AG20443 (cell line): ENCODE results near the gene TGOLN2.
A peak's percentile ranks its signal among the peaks of the same experiment; 100 is the strongest.
"Not testable (repeated sequence)": the region's sequence is repeated elsewhere in the genome, so short reads cannot be mapped to it uniquely, and the experiment has no call there.

Experiments used
- DNase-seq: peaks from one replicate; pipeline ENCODE4 v3.0.0; 2012; ENCODE audit warnings: low spot score, mixed read lengths

TGOLN2 gene

DNA sequence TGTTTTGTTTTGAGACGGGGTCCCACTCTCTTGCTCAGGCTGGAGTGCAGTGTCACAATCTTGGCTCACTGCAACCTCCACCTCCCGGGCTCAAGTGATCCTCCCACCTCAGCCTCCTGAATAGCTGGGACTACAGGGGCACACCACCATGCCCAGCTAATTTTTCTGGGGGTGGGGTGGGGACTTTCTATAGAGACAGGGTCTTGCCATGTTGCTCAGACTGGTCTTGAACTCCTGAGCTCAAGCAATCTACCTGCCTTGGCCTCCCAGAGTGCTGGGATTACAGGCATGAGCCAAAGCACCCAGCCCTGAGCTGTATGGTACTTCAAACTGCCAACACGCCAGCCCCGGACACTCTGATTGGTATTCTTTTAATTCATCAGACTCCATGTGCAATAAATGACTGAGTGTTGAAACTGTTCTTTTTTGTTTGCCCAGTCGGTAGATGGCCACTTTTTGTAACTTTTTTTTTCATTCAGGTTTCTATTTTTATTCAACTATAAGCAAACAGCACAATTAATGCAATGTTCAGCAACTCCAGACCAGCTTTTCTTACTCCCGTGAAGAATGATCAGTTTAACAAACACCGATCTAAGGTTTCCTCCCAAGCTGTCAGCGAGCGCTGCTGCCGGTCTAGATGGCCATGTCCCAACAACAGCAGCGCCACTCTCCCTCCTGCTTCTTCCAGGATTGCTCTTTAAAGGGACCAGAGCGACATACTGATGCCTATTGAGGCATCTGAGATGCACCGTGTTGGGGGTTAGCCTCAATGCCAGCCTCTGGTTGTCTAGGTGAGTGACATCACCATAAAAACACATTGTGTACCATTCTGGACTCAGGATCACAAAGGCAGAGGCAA, 12.5 kb upstream of the TGOLN2 start:
- peak; percentile 32 for DNase-seq

DNA sequence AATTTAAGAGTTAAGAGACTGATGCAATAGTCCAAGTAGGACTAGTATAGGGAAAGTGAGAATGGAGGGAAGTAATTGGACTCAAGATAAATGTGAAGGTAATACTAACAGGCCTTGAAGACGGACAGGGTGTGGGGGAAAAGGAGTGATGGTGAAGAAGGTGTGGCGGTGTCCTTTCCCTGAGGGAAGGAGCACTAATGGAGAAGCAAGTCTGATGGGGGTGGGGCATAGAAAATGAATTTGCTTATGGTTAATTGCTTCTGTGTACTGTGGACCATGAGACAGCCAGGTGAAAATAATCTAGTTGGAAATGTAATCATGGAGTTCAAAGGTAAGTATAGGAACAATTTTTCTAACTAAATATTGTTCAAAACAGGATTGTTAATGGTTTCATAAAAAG, 7.1 kb upstream of the TGOLN2 start:
- DNase-seq, result no peak

DNA sequence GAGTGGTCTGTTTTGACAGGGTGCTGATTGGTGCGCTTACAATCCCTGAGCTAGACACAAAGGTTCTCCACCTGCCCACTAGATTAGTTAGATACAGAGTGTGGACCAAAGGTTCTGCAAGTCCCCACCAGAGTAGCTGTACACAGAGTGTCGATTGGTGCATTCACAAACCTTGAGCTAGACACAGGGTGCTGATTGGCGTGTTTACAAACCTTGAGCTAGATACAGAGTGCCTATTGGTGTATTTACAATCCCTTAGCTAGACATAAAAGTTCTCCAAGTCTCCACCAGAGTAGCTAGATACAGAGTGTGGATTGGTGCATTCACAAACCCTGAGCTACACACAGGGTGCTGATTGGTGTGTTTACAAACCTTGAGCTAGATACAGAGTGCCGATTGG, 6.1 kb upstream of the TGOLN2 start:
- DNase-seq, result not testable (repeated sequence)

DNA sequence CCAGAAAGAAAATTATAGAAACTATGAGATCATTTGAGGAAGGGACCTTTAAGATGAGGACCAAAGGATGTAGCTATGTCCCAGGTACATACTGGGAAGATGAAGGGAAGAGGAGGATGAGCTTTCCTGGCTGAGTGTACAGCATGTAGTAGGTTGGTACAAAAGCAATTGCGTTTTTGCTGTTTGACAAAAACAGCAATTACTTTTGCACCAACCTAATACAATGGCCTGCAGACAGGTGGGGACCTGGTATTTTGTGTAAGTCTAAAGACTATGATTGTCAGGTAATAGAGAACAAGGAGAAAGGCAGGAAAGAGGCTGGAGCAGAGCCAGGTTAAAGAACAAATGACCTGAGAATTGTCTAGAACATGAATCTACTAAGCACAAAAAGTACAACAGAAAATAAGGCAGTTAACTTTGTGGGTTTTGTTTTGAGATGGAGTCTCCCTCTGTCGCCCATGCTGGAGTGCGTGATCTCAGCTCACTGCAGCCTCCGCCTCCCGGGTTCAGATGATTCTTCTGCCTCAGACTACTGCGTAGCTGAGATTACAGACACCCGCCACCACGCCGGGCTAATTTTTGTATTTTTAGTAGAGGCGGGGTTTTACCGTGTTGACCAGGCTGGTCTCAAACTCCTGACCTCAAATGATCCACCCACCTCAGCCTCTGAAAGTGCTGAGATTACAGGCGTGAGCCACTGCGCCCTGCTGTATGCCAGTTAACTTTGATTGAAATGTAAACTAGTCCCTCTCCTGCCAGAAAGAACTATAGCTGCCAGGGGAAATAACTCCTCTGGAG, 3.2 kb upstream of the TGOLN2 start:
- DNase-seq, result no peak

DNA sequence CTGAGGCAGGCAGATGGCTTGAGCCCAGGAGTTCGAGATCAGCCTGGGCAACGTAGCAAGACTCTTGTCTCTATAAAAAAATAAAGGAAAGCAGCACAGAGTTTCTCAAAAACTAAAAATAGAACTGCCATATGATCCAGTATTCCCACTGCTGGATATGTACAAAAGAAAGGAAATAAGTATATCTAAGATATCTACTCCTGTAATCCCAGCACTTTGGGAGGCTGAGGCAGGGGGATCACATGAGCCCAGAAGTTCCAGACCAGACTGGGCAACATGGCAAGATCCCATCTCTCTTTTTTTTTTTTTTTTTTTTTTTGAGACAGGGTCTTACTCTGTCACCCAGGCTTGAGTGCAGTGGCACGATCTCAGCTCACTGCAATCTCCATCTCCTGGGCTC, 1.9 kb upstream of the TGOLN2 start:
- not testable (repeated sequence) for DNase-seq

DNA sequence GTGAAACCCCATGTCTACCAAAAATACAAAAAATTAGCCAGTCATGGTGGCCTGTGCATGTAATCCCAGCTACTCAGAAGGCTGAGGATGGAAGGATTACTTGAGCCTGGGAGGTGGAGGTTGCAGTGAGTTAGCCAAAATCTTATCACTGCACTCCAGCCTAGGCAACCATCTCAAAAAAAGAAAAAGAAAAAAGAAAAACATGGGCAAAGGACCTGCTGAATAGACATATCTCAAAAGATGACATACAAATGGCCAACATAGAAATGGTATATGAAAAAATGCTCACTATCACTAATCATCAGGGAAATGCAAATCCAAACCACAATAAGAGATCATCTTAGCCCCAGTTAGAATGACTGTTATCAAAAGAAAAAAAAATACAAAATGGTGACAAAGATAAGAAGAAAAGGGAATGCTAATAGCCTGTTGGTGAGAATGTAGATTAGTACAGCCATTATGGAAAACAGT, 1.4 kb upstream of the TGOLN2 start:
- DNase-seq, result no peak

DNA sequence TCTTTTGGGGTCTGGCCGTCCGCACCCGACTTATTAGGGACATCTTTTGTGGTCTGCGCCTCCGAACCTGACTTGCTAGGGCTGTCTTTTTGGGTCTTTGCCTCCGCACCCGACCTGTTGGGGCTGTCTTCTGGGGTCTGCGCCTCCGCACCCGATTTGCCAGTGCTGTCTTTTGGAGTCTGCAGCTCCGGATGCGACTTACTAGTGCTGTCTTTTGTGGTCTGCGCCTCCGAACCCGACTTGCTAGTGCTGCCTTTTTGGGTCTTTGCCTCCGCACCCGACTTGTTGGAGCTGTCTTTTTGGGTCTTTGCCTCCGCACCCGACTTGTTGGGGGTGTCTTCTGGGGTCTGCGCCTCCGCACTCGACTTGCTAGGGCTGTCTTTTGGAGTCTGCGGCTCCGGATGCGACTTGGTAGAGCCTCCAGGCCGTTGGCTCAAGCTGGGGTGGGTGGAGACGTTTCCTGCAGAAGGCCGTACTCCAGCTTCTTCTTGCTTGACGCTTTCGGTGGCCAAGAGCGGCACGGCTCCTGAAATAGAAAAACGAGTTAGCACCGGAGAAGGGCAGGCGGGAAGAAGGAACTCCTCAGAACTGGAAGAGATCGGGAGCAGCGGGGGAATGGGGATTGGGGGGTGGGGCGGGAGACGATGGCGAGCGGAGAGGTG, 498 bp downstream of the TGOLN2 start:
- DNase-seq, result peak; percentile 57

DNA sequence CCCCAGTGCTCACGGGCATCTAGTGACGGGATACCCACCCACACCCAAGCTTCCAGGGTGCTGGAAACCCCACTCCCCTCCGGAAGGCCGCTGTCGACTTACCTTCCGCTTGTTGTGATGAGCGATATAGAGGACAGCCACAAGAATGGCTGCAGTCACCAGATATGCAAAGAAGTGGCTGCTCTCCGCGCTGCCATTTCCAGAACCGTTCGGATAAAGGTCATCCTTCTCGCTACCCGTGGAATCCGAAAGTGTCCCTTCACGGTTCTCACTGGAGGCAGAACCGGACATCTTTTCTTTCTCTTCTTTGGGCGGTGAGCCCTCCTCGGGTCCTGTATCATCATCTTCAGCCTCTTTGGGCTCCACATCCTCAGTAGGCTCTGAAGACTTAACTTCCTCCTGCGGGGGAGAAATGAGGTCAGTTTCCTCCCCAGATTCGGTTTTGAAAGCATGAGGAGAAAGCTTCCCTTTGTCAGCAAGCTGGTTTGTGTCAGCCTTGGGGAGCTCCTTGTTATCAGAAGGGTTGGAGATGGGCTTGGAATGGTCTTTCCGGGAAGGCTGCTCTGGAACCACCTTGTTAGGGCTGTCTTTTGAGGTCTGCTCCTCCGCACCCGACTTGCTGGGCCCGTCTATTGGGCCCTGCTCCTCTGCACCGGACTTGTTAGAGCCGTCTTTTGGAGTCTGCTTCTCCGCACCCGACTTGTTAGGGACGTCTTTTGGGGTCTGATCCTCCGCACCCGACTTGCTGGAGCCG, 1.2 kb downstream of the TGOLN2 start:
- DNase-seq, result no peak

DNA sequence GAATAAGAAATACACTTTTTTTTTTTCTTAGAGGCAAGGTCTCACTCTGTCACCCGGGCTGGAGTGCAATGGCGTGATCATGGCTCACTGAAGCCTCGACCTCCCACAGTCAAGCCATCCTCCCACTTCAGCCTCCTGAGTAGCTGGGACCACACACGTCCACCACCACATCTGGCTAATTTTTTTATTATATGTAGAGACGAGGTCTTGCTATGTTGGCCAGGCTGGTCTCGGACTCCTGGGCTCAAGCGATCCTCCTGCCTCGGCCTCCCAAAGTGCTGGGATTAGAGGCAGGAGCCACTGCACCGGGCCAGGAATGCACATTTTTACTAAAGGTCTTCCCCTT, 2.4 kb downstream of the TGOLN2 start:
- no peak for DNase-seq

DNA sequence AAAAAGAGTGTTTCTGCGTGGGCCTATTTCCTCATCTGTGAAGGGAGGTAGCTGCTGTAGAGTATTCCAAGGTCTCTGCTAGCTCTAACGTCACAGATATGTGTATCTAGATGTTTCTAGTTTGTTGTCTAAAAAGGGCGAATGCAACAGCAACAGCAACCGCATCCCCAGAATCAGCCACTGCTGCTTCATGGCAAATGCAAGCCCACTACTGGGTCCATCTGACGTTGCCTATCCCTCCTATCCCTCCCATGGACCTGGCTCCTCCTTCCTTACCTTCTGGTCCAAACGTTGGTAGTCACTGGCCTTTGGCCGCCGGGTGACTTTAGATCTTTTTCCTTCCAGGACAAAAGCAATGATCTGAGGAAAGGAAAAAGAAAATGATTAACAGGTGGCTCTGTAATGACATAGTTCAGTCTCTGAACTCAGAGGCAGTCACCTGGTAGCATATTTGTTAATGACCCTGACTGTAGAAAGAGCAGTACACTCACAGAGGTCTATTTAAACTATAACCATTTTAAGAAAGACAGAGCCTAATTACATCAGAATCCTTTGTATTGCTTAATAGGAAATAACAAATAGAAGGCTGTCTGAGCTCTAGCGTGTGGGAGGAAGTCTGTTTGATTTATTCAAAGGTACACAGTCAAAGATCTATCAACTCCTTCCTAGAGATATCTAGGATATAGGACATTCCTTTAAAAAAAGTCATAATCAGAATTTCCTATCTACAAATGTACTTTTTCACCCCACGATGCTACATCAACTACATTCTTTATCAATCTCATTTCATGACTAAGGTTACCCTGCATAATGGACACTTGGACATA, 2.9 kb downstream of the TGOLN2 start:
- no peak for DNase-seq

DNA sequence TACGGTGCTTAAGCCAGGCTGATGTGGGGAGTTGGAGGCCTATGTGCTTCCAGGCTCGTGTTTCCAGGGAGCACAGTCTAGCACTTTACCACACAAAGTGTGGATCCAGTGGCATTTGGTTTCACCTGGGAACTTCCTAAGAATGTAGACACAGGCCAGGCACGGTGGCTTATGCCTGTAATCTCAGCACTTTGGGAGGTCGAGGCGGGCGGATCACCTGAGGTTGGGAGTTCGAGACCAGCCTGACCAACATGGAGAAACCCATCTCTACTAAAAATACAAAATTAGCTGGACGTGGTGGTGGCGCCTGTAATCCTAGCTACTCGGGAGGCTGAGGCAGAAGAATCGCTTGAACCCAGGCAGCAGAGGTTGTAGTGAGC, 3.8 kb downstream of the TGOLN2 start:
- DNase-seq, result not testable (repeated sequence)

DNA sequence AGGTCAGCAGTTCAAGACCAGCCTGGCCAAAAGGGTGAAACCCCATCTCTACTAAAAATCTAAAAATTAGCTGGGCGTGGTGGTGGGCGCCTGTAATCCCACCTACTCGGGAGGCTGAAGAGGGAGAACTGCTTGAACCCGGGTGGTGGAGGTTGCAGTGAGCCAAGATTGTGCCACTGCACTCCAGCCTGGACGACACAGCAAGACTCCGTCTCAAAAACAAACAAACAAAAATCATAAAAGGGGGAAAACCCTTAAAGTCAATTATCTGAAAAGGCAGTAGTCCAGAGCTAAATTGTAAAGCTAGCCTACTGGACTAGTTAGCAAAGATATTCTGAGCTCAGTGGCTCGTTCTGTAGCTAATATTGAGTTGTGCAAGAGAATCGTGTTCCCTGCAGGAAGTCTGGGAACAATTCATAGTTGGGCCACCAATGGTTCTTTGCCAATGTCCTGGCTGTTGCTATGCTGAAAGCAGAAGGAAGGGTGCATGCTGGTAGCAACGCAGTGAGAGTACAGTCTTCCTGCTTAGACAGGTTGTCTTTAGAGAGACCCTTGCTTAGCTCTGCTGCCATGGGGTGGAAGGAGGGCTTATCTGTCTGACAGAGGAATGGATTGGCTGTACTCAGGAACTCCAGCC, 4.3 kb downstream of the TGOLN2 start:
- DNase-seq, result no peak

DNA sequence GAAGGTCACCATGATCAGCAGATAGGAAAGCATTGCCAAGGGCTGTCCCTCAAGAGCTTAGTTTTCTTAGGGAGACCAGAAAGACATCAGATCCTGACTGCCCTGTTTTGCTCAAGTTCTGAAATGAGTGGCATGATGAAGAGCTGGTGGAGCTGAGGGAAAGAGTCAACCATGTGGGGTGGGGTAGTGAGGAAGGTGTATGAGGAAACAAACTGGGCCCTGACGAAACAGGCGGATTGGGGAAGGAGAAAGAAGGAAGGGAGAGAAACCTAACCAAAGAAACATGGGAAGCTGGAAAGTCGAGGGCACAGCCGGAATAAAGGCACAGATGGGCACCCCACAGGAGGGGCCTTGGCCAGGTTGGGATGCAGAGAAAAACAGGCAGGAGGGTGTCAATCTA, 8.0 kb downstream of the TGOLN2 start:
- no peak for DNase-seq

DNA sequence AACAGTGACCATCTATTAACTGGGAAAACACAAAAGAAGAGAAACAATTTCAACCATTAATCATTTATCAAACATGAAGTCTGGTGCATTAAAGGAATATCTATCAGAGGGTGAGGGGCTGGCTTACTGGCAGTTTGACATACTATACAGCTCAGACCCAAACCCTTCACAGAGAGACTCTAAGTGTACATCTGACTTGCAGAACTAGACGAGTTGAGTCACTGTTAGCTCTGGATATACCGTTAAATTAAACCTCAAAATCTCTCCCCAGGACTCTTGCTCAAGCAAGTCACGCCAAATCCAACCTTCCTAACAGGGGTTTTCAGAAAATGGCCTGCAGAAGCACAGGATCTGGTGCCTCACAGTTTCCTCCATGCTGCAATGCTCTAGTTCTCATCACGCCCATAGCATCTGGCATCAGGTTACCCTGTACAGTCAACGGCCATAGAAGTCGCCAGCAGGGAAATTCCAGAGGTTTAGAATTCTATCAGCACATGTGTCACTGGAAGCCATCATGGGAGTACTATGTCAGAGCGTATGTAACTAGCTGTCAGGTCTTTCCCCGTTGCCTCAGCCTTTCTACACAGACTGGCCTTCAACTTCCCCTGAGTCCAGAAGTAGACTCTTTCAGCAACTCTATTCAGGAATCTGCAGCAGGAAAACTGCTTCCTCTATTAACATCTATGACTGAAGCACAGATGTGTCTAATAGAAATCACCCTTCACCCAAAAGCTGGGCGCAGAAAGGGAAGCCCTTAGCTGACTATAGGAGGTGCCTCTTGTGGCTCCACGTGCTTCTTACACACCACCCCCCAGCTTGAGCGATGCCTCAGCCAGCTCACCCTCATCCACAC, 9.3 kb downstream of the TGOLN2 start:
- DNase-seq, result peak; percentile 70

DNA sequence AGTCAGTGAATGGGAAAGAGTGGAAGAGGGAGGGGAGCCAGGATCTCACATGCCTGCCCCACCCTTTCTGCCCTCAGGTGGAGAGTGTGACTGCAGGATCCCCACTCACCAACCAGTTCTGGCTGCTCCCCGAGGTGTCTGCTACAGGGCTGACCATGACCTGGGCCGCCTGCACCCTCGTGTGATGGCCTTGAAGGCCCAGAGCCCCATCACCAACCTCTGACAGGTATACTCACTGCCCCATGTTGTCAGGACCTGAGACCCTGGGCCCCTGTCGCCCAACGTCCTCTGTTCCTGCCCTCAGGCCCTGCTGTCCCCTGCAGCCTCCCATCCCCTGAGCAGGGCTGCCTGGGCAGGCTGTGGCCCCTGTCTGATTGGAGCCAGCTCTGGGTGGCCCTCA, 11.9 kb downstream of the TGOLN2 start:
- not testable (repeated sequence) for DNase-seq

DNA sequence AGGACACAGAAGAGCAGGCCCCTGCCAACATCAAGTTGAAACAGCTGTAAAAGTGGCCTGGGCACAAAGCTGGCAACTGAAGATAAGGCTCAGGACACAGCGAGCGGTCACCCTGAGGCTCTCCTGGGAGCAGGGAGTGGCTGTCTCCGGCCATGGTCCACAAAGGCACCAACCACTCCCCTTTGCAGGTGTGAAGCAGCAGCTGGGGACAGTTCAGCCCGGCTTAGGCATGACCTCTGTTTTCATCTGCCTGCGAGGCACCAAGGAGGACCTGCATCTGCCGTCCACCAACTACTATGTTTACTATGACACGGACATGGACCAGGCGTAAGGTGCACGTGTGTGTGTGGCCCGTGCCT, 12.9 kb downstream of the TGOLN2 start:
- DNase-seq, result no peak

DNA sequence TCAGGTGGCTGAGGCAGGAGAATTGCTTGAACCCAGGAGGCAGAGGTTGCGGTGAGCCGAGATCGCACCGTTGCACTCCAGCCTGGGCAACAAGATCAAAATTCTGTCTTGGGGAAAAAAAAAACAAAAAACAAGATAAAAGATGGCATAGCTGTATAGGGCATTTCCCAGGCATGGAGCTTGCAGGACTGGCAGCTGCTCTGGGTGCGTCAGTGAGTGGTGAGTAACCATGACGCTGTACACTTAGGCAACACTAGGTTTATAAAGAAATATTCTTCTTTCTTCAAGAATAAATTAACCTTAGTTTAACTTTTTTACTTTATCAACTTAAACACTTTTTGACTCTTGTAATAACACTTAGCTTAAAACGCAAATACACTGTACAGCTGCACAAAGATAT, 15.4 kb downstream of the TGOLN2 start:
- peak; percentile 72 for DNase-seq

DNA sequence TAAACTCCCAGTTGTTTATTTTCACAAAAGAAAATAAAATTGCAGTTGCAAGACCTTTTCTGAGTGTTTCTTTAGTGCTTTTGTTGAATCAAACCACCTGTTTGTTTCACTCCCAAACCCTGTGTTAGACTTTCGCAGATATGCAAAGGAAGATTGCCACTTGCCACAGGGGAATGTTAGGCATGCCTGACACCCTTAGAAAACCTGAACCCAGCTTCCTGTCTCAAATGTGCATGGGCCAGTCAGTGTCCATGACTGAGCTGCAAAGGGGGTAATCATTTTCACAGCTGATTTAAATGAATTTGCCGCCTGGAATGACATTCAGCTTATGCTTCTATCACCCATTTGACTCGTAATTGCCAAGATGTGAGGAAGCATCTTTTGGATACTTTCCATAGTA, 17.5 kb downstream of the TGOLN2 start:
- DNase-seq, result no peak

DNA sequence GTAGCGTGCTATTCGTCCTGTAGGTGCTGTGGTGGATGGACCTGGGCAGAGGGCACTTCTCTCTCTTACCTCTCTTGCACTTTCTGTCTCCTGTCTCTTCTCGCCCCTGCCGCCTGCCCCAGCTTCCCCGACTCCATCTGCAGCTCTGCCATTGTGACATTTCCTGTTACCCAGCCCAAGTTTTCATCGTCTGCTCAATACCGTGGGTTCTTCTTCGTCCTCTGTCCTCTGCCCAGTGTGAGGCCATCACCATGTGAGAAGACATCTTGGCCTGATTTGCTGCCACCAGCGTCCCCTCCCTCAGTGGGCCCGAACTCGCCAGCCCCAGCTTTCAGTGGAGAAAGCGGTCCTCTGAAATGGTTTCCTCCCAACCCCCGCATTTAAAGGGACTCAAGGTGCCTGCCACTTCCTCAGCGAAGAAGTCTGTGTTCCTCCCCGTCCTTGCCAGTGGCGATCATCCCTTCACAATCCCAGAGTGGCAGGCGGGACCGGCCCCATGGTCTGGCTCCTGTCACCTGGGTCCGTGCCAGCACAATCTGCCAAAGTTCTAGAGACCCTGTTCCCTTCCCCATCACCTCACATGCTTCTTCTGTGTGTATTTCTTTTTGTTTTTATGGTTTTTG, 18.0 kb downstream of the TGOLN2 start:
- DNase-seq, result no peak
